CD8-positive, alpha-beta memory T cell (primary cell): ENCODE results near the gene CBFA2T3. TPM values are rescaled to one million over a fixed set of nuclear protein-coding genes. Genes with fewer than 3 reads are reported as not detected.

Experiments used
- CTCF ChIA-PET: fragments of 350-600 bp; sonication (Branson Sonifier 250); formaldehyde crosslinking; loops from one replicate; lab custom pipeline; 2021; ENCODE audit warnings: antibody characterized with exemption; lab: Charles Lee
- POLR2A ChIA-PET: fragments of 350-600 bp; sonication (Branson Sonifier 250); formaldehyde crosslinking; loops from one replicate; lab custom pipeline; 2021; ENCODE audit warnings: antibody characterized with exemption; lab: Charles Lee
- DNase-seq, 5 donors: peaks; one replicate each; pipeline versions ENCODE4 v3.0.0 to v3.0.0-alpha.2; 2020 to 2022; ENCODE audit warnings: mixed read lengths in 1 of 5
- H3K27ac ChIP-seq: one replicate; pipeline ENCODE4 v1.7.0; 2013; ENCODE audit warnings: low read depth, mild to moderate bottlenecking, low read length, moderate library complexity
- H3K27me3 ChIP-seq: 2 replicates; pipeline ENCODE4 v1.7.0; 2013; ENCODE audit warnings: low read length, mild to moderate bottlenecking; ENCODE audit not compliant: insufficient read depth, poor library complexity, severe bottlenecking
- H3K36me3 ChIP-seq: 2 replicates; pipeline ENCODE4 v1.7.0; 2013; ENCODE audit warnings: mild to moderate bottlenecking, low read length, moderate library complexity; ENCODE audit not compliant: insufficient read depth
- H3K4me1 ChIP-seq: 2 replicates; pipeline ENCODE4 v1.7.0; 2013; ENCODE audit warnings: mild to moderate bottlenecking, low read length, moderate library complexity; ENCODE audit not compliant: insufficient read depth
- H3K4me3 ChIP-seq: 2 replicates; pipeline ENCODE4 v1.7.0; 2013; ENCODE audit warnings: mild to moderate bottlenecking, low read length
- H3K9me3 ChIP-seq: 2 replicates; pipeline ENCODE4 v1.7.0; 2013; ENCODE audit warnings: mild to moderate bottlenecking, low read length
- H3K27ac Mint-ChIP-seq, 8 donors: one replicate each; pipeline ENCODE4 v1.8.0; 2020 to 2021; ENCODE audit warnings: mixed read lengths in 8 of 8, mild to moderate bottlenecking in 6 of 8, inconsistent platforms in 3 of 8, moderate library complexity in 3 of 8
- H3K27me3 Mint-ChIP-seq, 2 donors: one replicate each; pipeline ENCODE4 v1.8.0; 2020 to 2021; ENCODE audit warnings: mixed read lengths in 2 of 2, mild to moderate bottlenecking in 1 of 2, moderate library complexity in 1 of 2
- H3K36me3 Mint-ChIP-seq, 3 donors: one replicate each; pipeline ENCODE4 v1.8.0; 2020 to 2021; ENCODE audit warnings: mixed read lengths in 3 of 3, inconsistent platforms in 1 of 3, mild to moderate bottlenecking in 1 of 3
- H3K4me1 Mint-ChIP-seq, 3 donors: one replicate each; pipeline ENCODE4 v1.8.0; 2020 to 2021; ENCODE audit warnings: mixed read lengths in 3 of 3, inconsistent platforms in 1 of 3, mild to moderate bottlenecking in 1 of 3
- H3K4me3 Mint-ChIP-seq, 7 donors: one replicate each; pipeline ENCODE4 v1.8.0; 2020 to 2021; ENCODE audit warnings: mixed read lengths in 7 of 7, mild to moderate bottlenecking in 6 of 7, moderate library complexity in 4 of 7, inconsistent platforms in 2 of 7
- H3K9me3 Mint-ChIP-seq, 5 donors: one replicate each; pipeline ENCODE4 v1.8.0; 2020 to 2022; ENCODE audit warnings: mixed read lengths in 5 of 5, mild to moderate bottlenecking in 3 of 5, moderate library complexity in 2 of 5, inconsistent platforms in 1 of 5
- polyA plus RNA-seq: library from polyadenylated mRNA; unstranded; fragments of 300-500 nt; fragmentation: Illumina TruSeq; gene quantifications from one replicate; pipeline ENCODE4 v1.2.3, GENCODE V29; 2021
- total RNA-seq, 2 experiments: library from RNA; stranded (reverse); gene quantifications; one replicate each; pipeline ENCODE4 v1.2.3, GENCODE V29; 2021

CBFA2T3 gene
- total and polyA plus RNA-seq, 3 experiments from 2014 or later: 0.22 TPM; not detected in 2

DNA sequence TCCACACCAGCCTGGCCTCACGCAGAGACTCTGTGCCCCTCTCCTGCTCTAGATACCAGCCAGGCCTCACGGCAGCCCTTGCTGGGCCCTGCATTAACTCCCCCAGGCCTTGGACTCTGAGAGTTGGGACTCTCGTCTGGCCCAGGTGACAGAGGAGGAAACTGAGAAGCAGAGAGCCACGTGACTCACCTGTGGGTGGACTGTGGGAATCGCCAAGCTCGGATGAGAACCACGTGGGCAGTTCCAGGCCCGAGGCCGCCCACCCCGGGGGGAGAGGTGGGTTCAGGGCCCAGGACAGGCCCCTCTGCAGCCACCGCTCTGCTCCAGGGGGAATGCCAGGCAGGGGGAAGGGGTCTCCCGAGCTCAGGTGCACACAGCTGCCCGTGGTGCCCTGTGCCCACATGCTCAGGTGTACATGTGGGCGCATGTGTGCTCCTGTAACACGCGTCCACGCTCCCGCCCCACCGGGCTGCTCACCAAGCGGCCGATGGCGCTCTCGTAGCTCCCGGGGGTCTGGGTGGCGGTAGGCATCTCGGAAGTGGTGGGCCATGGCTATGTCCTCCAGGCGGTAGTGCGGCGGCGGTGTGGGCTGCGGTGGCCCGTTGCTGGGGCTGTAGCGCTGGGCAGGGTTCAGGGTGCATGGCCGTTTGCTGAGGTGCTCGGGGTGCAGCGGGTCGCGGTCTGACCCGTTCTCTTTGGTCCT is 92.3 kb downstream of the CBFA2T3 start:
- no peaks in the 10 kb centered on the region for H3K9me3 ChIP-seq
- H3K36me3 ChIP-seq: no peaks in the 10 kb centered on the region
- H3K36me3 Mint-ChIP-seq: no peaks in the 10 kb centered on the region
- no peaks in the 10 kb centered on the region for H3K9me3 Mint-ChIP-seq
- DNase-seq: no peak
- no peak overlapping the region for H3K27ac ChIP-seq
- H3K27ac Mint-ChIP-seq: no peak overlapping the region
- no peak overlapping the region for H3K4me3 ChIP-seq
- no peak overlapping the region for H3K4me3 Mint-ChIP-seq
- H3K27me3 ChIP-seq: no peaks in the 10 kb centered on the region
- no peaks in the 10 kb centered on the region for H3K4me1 ChIP-seq
- ChIA-PET CTCF (no interaction called here), POLR2A (no interaction called here)
- peaks cover 0 to 2% (median 0%) of the 10 kb centered on the region in 3 donors for H3K4me1 Mint-ChIP-seq
- no peaks in the 10 kb centered on the region for H3K27me3 Mint-ChIP-seq

GRCh38 chr16:88883946-88884345 is 93.1 kb downstream of the CBFA2T3 start:
- H3K9me3 Mint-ChIP-seq: no peaks in the 10 kb centered on the region
- DNase-seq: no peak
- no peaks in the 10 kb centered on the region for H3K27me3 Mint-ChIP-seq
- Histone ChIP-seq H3K4me3 (no peak overlapping the region), H3K27me3 (no peaks in the 10 kb centered on the region), H3K36me3 (no peaks in the 10 kb centered on the region), H3K4me1 (no peaks in the 10 kb centered on the region), H3K27ac (no peak overlapping the region), H3K9me3 (no peaks in the 10 kb centered on the region)
- peaks cover 0 to 2% (median 0%) of the 10 kb centered on the region in 3 donors for H3K4me1 Mint-ChIP-seq
- no peak overlapping the region for H3K4me3 Mint-ChIP-seq
- ChIA-PET CTCF (no interaction called here), POLR2A (no interaction called here)
- H3K27ac Mint-ChIP-seq: no peak overlapping the region
- no peaks in the 10 kb centered on the region for H3K36me3 Mint-ChIP-seq

GRCh38 chr16:88883117-88883895 is 93.7 kb downstream of the CBFA2T3 start:
- H3K9me3 Mint-ChIP-seq: no peaks in the 10 kb centered on the region
- no peaks in the 10 kb centered on the region for H3K36me3 ChIP-seq
- no peak overlapping the region for H3K27ac ChIP-seq
- H3K27ac Mint-ChIP-seq: no peak overlapping the region
- H3K9me3 ChIP-seq: no peaks in the 10 kb centered on the region
- H3K27me3 Mint-ChIP-seq: no peaks in the 10 kb centered on the region
- H3K36me3 Mint-ChIP-seq: no peaks in the 10 kb centered on the region
- POLR2A ChIA-PET: no interaction called here
- no peak overlapping the region for H3K4me3 Mint-ChIP-seq
- CTCF ChIA-PET: no interaction called here
- no peak for DNase-seq
- H3K4me1 Mint-ChIP-seq: peaks cover 0 to 2% (median 0%) of the 10 kb centered on the region in 3 donors
- H3K27me3 ChIP-seq: no peaks in the 10 kb centered on the region
- no peak overlapping the region for H3K4me3 ChIP-seq
- no peaks in the 10 kb centered on the region for H3K4me1 ChIP-seq

DNA sequence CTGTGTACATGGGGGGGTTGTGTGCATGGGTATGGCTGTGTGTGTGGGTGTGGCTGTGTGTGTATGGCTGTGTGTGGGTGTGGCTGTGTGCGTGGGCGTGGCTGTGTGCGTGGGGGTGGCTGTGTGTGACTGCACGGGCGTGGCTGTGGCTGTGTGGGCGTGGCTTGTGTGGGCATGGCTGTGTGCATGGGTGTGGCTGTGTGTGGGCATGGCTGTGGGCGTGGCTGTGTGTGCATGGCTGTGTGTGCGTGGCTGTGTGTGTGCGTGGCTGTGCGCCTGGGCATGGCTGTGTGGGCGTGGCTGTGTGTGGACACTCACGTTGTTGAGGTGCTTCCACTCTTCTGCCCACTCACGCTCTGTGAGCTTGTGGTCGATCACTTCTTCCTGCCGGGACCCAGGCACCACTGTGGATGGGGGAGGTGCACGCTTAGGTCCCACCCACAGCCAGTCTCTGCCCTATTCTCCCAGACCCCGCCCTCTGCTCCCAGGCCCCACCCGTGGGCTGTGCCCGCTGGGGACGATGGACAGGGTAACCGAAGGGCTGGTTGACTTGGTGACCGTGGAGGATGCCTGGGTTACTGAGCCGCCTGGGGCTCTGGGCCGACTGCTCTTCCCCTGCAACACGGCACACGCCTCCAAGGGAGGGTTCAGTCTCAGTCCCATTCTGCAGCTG is 94.5 kb downstream of the CBFA2T3 start:
- ChIA-PET CTCF (no interaction called here), POLR2A (no interaction called here)
- Mint-ChIP-seq H3K4me1 (peaks cover 0 to 2% (median 0%) of the 10 kb centered on the region in 3 donors), H3K36me3 (no peaks in the 10 kb centered on the region), H3K9me3 (no peaks in the 10 kb centered on the region), H3K27me3 (no peaks in the 10 kb centered on the region), H3K4me3 (no peak overlapping the region), H3K27ac (no peak overlapping the region)
- H3K27me3 ChIP-seq: no peaks in the 10 kb centered on the region
- H3K4me3 ChIP-seq: no peak overlapping the region
- H3K9me3 ChIP-seq: no peaks in the 10 kb centered on the region
- DNase-seq: no peak
- H3K36me3 ChIP-seq: no peaks in the 10 kb centered on the region
- H3K27ac ChIP-seq: no peak overlapping the region
- H3K4me1 ChIP-seq: no peaks in the 10 kb centered on the region

- no peak overlapping the region for H3K27ac Mint-ChIP-seq
- ChIA-PET CTCF (no interaction called here), POLR2A (no interaction called here)
- Histone ChIP-seq H3K36me3 (no peaks in the 10 kb centered on the region), H3K4me1 (no peaks in the 10 kb centered on the region), H3K9me3 (no peaks in the 10 kb centered on the region), H3K4me3 (no peak overlapping the region), H3K27me3 (no peaks in the 10 kb centered on the region), H3K27ac (no peak overlapping the region)
- no peak overlapping the region for H3K4me3 Mint-ChIP-seq
- no peaks in the 10 kb centered on the region for H3K9me3 Mint-ChIP-seq
- no peaks in the 10 kb centered on the region for H3K27me3 Mint-ChIP-seq
- H3K36me3 Mint-ChIP-seq: no peaks in the 10 kb centered on the region
- H3K4me1 Mint-ChIP-seq: peaks cover 0 to 2% (median 0%) of the 10 kb centered on the region in 3 donors
- DNase-seq: no peak
These were observed 95.2 kb downstream of the CBFA2T3 start for GRCh38 chr16:88881675-88882357.

GRCh38 chr16:88881007-88881615 is 95.9 kb downstream of the CBFA2T3 start:
- peaks cover 0 to 2% (median 0%) of the 10 kb centered on the region in 3 donors for H3K4me1 Mint-ChIP-seq
- Histone ChIP-seq H3K27me3 (no peaks in the 10 kb centered on the region), H3K27ac (no peak overlapping the region), H3K4me1 (no peaks in the 10 kb centered on the region), H3K36me3 (no peaks in the 10 kb centered on the region), H3K9me3 (no peaks in the 10 kb centered on the region), H3K4me3 (no peak overlapping the region)
- H3K27ac Mint-ChIP-seq: no peak overlapping the region
- ChIA-PET POLR2A (no interaction called here), CTCF (no interaction called here)
- H3K4me3 Mint-ChIP-seq: no peak overlapping the region
- no peaks in the 10 kb centered on the region for H3K36me3 Mint-ChIP-seq
- no peaks in the 10 kb centered on the region for H3K9me3 Mint-ChIP-seq
- H3K27me3 Mint-ChIP-seq: peaks cover 1 to 3% of the 10 kb centered on the region in 2 donors
- no peak for DNase-seq

DNA sequence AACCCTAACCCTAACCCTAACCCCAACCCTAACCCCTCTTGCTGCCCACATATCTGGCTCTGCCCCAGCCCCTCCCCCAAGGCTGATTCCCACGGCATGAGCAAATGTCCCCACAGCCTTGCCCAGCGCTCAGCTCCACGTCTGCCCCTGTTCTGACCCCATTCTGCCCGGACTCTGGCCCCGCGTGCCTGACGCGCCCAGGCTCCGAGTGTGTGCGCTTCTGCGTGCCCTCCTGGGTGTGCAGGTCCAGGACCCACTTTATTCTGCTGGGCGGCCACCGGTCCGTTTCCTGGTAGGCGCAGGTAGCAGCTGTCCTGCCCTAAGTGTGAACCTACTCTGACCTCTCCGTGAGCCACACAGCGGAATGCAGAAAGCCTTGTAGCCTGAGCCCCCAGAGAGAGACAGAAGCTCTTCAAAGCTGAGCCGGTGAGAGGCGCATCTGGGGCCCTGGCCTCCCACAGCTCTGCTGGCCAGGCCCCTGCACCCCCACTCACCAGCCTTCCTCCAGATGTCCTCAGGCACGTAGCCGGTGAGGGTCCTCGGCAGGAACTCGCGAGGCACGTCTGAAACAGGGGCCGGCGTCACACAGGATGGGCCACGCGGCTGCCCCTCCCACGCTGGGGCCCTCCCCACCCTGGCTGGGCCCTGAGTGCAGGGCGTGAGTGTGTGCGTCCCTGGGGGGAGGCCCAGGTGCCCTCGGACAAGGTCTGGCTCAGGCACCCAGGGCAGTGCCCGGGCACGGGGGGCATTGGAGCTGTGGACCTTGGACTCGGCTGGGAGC is 96.6 kb downstream of the CBFA2T3 start:
- Mint-ChIP-seq H3K36me3 (no peaks in the 10 kb centered on the region), H3K27ac (no peak overlapping the region), H3K4me1 (peaks cover 0 to 2% (median 0%) of the 10 kb centered on the region in 3 donors), H3K9me3 (no peaks in the 10 kb centered on the region), H3K27me3 (peaks cover 1 to 3% of the 10 kb centered on the region in 2 donors), H3K4me3 (no peak overlapping the region)
- no peak overlapping the region for H3K4me3 ChIP-seq
- DNase-seq: no peak
- no peaks in the 10 kb centered on the region for H3K4me1 ChIP-seq
- no peaks in the 10 kb centered on the region for H3K36me3 ChIP-seq
- POLR2A ChIA-PET: no interaction called here
- H3K9me3 ChIP-seq: no peaks in the 10 kb centered on the region
- CTCF ChIA-PET: no interaction called here
- H3K27ac ChIP-seq: no peak overlapping the region
- no peaks in the 10 kb centered on the region for H3K27me3 ChIP-seq
